UCSD-AML1 (cell line): Measurements from ENCODE around the gene SLC13A3.

Experiments
- DNase-seq: peaks from one replicate; lab custom pipeline; 2025; ENCODE audit not compliant: unreplicated experiment; lab: John Stamatoyannopoulos, UW

SLC13A3 gene

DNA sequence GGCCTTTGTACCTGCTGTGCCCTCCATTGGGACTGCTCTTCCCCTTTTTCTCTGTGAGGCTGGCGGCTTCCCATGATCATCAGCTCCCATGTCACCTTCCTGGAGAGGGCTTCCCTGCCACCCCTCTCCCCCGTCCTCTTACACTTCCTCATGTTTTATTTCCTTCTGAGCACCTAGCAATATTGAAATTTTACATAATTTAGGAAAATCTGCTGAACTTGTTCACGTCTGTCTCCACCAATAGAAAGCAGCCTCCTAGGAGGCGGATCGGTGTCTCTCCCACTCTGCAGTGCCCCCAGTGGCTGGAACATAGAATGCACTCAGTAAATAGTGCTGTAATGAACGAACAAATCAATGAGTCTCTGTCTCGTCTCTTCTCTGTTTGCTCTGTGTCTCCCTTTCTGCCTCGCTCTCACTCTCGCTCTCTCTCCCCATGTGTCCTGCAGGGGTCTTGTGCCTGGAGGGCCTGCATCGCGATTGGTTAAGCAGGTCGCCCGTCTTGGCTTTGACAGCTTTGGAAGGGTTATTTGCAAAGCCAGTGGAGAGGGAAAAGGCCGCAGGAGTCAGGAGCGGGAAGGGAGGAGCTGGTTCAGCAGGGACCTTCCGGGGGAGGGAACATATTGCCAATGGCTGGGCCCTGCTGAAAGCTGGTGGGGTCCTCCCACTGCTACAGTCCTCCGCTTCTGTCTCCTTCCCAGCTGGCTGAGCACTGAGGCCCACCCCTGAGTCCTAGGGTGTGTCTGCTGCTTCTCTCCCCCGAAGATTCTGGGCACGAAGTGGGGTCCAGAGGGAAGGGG lies 88.7 kb downstream of the SLC13A3 start:
- peak; percentile 50 for DNase-seq

DNA sequence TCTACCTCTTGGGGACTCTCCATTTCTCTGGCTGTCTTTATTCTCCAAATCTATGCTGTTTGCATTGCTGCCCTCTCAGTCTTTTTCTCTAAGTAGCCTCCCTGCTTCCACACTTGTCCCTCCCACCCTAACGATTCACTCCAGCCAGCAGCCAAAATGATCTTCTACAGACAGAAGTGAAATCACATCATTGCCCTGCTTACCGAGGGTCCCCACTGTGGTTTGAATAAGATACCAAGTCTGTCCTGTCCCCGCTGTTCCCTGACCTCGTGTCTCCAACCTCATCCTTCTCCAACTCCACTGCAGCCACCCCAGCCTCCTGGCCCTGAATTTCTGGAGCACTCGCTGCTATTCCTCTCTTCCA lies 89.3 kb downstream of the SLC13A3 start:
- DNase-seq, result no peak

DNA sequence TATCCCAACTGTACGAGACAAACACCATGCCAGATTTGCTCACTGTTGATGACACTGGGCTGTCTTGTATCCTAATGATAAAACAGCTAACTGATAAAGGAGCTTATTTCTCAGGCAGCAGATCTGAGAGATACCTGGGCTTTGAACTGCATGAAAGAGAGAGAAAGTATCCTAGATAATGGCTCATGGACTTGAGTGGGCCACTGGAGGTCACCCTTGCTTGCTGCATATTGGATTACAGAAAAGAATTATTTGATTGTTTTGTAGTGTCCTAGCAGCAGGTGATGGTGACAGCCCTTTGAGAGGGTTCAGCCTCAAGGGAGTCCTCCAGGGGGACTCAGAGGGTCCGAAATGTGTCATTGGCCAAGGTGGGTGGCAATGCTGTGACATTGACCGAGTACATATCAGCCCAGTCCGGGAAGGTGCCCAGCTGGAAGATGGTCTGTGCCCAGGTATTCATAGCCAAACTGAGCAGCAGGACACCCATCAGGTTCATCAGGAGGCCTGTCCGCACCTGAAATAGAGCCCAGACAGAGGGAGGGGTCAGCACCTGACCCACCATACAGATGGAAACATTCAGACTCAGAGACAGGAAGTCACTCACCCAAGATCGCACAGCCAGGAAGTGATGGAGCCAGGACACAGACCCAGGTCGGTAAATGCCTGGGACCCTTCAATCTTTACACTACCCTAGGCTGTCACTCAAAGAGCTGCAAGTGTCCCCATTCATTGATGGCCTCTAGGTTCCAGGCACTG lies 91.4 kb downstream of the SLC13A3 start:
- no peak for DNase-seq

DNA sequence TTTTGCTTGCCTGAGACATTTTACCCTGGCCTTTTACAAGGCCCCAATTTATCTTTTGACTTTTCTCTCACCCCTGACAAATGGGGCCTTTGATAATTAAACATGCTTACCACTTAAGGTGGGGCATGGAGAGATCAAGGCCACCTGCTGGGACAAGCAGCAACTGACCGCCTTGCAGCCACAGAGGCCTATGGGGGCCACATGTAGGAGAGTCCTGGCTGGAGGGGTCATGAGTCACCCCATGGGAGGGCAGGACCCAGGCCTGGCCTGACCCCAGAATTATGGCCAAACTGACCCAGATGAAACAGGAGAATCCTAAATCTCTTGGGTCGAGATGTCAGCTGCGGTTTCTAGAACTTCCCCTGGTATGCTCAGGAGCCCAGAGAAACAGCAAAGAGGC lies 92.3 kb downstream of the SLC13A3 start:
- DNase-seq, result no peak

DNA sequence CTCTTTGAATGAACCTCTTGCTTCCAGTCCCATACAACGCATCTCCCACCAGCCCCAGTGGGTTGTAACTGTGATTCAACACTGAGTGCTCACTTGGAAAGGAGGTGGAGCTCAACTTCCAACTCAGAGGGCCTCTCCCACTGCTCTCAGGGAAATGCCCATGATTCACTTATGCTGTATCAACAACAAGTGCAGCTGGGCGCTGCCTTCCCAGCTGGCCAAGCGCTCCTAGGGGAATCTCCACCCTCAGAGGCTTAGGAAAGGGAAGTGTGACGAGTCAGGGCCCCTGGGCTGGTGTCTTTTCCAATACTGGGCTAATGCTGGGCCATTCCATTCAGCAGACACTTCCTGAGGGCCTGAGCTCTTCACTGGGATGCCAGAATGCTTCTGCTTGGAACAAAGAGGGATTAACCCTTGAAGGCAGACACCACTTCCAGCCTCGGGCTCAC lies 92.7 kb downstream of the SLC13A3 start:
- DNase-seq, result no peak

DNA sequence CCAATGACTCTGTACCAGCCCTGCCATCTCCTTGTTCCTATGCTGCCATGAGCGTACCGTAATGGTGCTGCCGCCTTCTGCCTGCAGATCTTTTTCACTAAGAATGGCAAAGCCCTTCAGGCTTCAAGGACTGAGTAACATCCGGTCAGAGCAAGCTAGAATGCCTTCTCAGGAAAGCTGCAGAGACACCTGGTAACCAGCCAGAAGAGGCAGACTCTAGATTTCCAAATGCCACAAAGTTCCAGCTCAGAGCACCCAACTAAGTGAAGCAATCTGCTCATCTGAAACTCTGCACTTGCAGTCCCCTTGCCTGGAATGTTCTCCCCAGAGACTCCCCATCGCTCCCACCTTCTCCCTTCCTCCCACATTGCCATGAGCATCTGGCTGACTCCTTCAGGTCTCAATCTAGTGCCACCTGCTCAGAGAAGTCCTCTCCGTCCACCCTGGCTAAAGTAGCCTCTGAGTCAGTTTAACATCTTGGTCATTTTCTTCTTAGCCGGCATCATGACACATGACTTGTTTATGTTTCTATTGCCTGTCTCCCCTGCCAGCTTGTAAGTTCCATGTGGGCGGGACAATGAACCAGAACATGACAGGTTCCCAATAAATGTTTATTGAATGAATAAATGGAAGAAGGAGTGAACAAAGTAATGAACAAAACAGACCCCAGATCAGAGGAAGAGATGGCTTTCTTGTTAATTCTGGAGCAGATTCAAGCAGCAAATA lies 93.9 kb downstream of the SLC13A3 start:
- no peak for DNase-seq

DNA sequence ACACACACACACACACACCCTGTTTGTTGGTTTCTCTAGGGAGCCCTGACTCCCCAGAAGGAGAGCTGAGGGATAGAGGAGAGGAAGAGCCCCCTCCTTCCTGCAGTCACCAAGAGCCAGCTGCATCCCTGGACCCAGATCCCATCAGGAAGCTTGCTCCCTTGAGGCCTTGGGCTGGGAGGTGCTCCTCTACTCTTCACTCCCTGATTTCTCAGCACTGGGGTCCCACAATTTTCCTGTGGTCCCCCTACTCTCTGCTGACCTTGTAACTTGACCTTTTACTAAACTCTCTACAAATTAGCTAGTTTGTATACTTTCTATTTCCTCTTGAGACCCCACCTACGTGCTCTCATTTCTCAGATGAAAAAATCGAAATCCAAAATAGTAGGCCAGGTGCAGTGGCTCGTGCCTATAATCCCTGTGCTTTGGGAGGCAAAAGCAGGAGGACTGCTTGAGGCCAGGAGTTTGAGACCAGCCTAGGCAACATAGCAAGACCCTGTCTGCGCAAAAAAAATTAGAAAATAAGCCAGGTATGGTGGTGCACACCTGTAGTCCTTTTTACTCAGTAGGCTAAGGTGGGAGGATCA lies 95.8 kb downstream of the SLC13A3 start:
- DNase-seq, result no peak

DNA sequence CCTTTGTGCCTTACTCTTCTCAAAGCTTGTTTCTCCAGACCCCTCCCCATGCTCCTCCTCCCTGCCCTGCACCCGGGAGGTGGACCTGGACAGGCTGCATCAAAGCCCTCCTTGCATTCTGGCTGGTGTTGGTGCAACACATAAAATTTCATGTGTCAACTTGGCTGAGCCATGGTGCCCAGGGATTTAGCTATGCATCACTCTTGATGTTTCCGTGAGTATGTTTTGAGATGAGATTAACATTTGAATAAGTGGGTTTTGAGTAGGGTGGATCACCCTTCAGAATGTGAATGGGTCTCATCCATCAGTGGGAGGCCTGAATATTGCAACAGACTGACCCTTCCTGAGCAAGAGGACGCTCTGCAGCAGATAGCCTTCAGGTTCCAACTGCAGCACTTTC lies 96.4 kb downstream of the SLC13A3 start:
- DNase-seq, result no peak

DNA sequence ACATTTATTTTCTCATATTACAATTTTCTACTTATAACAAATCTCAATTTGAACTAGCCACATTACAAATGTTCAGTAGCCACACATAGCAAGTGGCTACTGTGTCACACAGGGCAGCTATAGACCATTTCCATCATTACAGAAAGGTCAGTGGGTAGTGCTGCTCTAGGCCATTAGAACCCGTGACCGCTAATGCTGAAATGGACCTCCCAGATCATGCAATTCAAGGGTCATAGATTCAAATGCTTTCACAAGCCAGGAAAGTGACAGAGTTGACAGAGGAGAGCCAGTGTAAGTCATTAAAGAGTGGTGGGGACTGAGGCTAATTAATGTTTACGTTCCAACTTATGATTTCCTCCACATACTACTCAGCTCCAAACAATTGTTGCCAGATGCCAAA lies 97.3 kb downstream of the SLC13A3 start:
- DNase-seq, result no peak

DNA sequence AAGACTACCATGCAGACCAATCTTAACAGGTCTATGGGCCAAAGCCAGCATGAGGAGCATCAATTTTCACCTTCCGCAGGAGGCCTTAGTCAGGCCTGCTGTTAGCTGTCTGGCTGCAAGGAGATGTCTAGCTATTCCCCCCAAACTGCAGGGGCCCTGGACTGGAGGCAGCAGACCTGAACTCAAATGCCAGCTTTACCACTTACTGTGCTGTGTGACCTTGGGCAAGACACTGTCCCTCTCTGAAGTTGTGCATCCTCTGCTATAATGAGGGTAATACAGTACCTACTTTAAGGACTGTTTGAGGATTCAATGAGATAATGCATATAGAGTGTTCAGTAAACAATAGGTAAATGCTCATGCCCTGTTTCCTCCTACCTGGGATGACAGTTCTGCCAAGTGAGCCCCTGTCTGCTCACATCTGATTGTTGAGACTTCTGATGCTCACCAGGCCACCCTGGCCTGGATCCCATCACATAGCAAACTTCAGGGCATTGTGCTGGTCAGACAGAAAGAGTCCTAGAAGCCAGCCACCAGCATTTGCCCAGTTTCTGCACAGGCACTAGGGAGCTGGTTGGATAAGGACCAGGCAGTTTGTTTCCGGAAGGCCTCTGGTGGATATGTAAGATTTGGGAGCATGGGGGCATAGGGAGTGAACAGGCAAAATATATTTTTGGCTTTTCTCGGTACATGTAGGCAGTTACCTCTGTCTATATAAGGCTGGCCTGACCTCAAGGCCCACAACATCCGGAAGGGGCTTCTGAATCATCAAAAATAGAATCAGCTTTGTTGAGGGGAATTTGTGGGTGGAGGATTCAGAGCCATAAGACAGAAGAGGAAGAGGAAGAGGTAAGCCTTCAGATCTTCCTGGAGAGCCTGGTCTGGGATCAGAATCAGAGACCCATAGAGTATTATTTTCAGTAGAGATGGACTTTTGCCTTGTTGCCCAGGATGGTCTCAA lies 98.5 kb downstream of the SLC13A3 start:
- DNase-seq, result peak; percentile 39

DNA sequence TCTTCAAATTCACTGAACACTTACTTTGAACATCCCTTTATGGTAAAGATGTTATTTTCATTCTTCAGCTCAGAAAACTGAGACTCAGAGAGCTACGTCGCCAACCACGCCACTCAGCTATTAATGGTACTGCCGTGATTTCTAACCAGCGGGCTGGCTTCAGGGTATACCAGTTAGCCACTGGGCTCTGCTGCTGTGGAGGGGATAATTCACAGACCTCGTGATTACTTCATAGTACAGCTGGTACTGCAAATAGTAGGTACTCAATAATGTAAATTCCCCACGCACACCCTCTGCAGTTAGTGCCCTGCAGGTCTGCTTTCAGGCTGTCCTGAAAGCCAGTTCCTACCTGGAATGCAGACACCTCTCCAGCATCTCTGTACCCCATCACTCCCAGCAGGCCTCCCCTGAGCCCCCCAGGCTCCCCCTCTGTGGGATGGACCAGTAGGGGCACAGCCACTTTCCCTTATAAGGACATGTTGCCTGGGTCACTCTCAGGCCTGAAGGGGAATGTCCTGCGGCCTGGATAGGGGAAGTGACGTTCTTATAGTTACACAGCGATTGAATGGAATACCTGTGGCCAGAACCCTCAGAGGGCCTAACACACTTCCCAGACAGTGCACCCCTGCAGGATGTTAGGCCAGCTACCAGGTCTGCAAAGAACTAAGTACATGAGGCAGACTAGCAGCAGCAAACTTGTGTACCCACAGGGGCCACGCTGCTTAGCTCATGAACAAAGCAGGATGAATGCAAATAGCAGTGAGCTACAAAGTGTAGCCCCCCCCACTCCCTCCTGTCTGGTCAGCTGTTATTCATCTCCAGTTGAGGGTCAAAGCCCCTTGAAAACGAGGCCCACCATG lies 99.5 kb downstream of the SLC13A3 start:
- no peak for DNase-seq

DNA sequence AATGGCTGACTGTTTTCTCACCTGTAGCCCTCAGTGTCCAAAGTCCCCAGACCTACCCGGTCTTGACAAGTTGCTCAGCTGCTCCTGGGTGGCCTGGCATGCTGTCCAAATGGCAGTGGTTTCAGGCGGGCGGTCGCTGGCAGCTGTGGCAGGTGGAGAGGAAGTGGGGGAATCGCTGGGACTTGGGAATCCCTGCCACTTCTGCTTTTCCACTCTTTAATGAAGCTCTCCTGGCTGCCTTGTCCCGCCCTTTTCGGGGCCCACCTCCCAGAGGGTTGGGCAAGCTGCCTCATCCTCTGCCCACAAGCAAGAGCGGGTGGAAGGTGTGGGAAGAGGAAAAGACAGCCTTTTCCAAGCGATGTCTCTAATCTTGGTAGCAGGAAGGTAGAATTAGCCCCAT lies 100.8 kb downstream of the SLC13A3 start, which contains the start of gene OCSTAMP:
Gene OCSTAMP, minus strand, starts transcription at position 194 of the 400 bp plus-strand sequence. Its CDS starts 94 bp downstream, at position 100.
- peak; percentile 39 for DNase-seq

DNA sequence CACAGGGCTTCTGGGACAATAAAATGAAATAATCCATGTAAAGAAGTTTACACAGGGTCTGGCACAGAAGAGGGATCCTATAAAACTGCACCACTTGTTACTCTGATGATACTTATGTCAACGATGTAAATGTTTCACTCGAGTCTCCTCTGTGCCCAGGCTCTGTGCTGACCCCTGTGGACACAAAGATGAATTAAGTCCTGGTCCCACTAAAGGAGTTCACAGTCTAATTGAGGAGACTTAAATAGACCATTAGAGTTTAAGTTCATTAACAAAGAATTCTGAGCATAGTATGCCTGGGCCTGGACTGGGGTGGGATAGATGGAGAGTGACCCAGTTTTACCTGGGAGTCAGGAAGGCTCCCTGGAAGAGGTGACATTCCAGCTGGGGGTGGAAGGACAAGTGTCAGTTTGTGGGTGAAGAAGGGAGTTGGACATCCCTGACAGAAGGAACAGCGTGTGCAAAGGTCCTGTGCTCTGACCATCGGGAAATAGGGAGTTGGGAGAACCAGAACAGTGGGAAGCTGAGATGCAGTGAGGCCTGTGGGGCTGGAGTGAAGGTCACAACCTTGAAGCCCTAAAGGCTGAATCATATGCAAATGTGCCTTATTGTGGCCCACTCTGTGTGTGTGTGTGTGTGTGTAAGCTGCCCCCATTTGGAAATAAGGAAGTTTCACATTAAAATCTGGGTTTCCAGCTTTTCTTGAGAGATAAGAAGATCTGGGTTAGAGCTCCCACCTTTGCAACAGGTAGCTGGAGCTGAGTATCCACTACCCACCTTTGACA lies 101.9 kb downstream of the SLC13A3 start:
- DNase-seq, result no peak

DNA sequence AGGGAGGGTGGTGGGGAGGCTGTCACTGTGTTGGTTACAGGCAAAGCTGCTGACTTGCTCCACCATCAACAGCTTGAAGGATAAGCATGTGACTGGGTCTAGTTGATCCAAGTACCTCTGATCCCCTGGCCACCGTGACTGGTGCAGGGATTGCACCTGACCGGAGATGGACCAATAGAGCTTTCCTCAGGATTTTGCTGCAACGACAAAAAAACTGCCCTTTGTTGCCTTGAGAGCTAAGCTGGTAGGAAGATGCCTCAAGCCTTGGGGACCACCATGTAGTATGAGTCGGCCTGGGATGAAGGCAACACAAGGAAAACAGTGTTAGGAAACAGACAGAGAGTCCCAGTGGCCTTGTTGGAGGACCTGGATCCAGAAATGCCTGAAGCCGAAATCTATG lies 102.6 kb downstream of the SLC13A3 start:
- DNase-seq, result no peak

DNA sequence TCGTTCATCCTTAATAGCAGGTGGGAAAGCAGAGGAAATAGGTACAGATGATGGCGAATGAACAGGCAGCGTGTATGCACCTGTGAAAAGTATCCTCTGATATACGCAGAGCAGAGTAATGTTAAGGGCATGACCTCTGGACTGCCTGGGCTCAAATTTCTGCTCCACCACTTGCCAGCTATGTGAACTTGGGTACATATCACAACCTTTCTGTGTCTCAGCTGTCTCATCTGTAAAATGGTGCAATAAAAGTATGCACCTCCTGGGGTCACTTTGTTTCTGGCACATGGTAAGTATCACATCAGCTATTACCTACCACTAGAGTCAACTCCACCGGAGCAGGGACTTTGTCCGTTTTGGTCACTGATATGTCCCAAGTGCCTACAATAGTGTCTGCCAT lies 103.3 kb downstream of the SLC13A3 start:
- DNase-seq, result no peak

DNA sequence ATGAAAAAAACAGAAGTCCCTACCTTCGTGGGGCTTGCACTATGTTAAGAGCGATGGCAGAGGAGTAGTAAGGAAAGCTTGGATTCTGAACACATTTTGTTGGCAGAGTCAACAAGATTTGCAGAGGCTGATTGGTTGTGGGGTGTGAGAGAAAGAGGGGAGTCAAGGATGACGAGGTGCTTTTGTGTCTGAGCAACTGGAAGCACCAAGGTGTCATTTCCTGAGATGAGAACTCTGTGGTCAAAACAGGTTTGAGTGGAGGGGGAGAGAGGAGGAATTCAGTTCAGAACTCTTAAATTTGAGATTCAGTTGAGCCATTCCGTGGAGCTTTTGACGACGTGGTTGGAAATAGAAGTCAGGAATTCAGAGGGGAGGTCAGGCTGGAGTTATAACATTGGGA lies 104.3 kb downstream of the SLC13A3 start:
- no peak for DNase-seq

DNA sequence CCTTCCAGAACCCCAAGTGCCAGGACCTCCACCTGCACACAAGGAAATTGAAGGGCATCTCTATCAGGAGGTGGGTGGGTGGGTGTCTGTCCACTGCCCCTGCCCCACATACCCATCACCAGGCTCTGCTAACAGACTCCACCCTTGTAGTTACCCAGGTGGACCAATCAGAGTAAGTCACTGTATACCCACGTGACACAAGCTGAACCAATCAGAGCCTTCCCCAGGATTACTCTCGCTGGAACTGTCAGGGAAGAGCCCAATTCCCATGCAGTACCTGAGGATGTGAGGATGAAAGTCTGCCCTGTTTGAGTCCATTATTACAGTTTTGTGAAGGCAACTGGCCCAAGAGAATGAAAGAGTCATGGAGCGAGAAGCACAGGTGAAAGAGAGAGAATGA lies 105.0 kb downstream of the SLC13A3 start:
- DNase-seq, result no peak

DNA sequence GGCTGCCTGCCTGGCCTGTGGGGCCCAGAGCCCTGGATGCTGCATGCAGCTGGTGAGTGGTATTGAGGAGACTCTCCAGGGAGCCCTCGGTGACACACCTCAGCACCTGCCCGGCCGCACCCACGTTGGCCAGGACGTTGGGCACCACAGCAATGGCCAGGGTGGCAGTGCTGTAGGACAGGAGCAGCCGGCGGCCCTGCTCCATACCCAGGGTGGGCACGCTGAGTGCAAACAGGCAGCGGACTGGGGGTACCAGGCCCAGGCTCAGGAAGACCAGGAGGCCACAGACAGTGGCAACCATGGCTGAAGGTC lies 105.5 kb downstream of the SLC13A3 start:
- DNase-seq, result no peak
